Left hindlimb (tissue), 1 donor: ENCODE results near the gene GTSE1.

Source experiments
- DNase-seq: peaks from one replicate; pipeline ENCODE4 v3.0.0-alpha.2; 2018

GTSE1 gene

DNA sequence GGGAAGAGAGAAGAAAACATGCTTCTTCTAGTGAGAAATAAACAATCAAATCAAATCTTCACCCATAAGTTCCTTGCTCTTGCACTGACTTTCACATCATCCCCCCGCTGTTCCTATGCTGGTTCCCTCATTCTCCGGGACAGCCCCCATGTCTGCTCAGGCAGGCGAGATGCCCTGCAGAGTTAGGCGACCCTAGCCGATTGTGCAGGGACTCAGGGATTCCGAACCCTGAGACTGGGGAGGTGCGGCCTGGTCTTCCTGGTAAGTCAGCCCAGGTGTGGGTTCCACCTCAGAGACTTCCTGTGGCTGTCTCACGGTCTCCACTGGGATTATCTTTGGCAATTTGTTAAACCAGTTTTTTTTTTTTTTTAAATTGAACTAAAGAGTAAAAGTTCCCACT is 22.3 kb upstream of the GTSE1 start:
- DNase-seq: no peak

DNA sequence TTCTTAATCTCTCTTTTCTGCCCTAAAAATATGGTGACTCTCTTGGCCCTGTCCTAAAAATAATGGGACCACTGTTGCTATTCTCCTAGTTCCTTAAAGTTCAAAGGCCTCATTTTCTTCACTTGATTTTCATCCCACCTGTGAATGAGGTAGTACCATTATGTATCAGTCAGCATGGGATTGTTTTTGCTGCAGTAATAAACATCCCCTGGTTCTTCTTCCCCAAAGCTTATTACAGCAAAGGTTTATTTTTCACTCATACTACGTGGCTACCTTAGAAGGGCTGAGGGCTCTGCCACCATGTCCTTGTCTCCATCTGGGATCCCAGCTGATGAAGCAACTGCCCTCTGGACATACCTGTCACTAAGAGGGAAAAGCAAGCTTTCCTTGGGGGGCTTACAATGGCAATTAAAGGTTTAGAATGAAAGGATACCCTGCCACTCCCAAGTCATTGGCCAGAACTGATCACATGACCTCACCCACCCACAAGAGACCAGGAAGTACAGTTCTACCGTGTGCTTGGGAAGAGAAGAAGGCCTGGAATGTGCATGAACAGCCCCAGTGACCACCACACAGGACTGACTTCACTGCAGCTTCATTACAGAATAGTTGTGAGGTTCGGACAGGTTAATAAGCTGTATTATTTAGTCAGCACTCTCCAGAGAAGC is 21.1 kb upstream of the GTSE1 start:
- no peak for DNase-seq

DNA sequence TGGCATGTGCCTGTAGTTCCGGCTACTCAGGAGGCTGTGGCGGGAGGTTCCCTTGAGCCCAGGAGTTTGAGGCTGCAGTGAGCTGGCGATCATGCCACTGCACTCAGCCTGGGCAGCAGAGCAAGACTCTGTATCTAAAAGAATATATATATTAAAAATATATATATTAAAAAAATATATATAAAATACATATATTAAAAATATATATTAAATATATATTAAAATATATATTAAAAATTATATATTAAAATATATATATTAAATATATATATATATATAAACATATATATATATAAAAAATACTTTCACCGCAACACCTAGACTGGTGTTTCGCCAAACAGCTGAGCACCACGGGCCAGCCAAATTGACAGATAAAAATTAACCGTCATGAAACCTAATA is 20.1 kb upstream of the GTSE1 start:
- DNase-seq: no peak

DNA sequence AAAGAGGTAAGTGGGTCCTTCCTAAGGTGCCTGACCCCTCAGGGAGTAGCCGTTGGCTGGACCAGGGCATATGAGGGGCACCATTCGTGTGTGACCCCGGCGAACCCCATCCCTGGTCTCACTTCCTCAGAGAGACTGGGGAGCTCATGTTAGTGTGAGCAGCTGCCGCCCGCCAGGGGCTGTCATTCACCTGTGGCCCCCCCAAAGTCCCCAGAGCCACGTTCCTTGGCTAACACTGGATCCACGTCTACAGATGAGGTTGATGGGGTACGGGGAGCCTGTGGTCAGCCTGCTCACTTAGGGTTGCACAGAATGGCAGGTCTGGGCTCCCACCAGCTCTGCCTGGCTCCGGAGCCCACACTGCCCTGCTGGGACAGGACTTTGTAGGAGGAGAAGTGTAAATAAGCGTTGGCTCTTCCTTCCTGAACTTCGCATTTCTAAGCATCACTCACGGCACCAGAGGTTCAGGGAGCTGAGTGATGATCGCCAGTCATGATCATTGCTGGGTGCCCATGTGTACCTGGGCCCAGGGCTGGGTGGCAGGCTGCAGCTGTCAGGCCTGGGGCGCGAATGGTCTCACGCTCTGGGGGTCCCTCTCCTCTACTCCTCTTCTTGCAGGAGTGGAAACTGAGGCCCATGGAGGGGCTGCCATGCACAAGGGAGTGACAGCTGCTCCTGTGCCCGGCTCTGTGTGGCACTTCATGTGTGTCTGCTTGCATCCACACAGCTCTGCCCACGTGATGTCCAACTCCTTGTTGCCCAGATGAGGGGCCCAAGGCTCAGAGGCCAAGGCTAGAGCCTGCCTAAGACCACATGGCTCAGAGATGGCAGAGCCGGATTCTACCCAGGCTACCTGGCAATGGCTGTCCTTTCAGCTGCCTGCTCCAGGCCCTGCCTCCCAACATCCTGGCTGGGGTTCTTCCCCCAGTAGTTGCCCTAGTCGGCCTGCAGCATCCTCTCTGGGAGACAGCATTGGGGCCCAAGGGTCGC is 17.7 kb upstream of the GTSE1 start:
- DNase-seq: no peak

DNA sequence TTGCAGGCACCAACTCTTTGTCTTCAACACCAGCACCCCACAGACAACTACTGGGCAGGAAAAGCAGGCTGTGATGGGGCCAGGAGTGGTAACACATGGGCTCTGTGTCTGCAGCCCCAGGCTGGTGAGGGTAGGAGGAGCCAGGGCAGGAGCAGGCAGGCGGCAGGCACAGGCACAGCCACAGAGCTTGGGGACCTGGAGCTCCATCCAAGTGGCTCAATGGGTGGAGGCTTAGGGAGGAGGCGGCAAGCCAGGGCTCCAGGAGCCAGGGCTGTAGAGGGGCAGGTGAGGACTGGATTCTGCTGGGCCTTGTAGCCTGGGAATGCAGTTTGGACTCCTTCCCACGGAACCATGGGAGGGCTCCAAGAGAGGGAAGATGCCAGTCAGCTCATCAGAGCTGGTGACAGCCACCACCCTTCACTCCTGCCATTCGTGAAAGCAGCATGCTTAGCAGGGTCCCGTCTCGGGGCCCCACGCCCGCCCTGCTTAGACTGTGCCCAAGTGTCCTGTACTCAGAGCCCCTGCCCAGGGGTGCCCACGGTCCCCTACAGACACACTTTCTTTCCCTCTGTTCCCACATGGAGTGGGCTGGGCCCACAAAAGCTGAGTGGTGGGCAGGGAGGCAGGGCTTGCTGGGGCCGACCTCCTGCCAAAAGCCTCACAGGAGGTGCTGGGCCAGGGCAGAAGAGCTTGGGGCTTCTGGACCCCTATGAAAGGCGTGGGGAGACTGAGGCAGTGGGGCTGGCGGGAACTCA is 16.4 kb upstream of the GTSE1 start:
- DNase-seq: no peak

DNA sequence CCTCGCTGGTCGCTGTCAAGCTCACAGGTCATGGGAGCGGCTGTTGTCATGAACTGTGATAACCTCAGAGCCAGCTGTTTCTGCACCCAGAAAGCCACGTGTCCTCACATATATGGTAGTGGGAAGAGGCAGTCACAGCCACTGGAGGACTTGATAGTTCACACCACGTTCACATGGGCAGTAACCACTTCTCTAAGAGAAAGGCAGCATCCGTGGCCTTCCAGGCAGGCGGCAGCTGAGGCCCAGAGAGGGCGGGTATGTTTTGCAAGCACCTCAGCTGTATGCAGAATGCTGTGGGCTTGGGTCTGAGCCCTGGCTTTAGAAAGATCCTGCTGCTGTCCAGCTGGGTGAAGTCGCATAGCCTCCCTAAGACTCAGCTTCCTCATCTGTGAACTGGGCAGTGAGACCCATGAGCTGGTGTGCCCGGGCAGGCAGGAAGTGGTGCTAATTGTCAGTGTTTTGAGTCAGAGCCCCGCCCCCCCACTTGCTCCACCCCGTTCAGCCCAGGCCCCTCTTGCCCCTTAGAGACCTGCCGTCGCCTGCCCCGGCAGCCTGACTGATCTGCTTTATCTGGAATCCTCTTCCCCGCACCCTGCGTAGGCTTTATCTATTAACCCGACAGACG is 15.6 kb upstream of the GTSE1 start:
- no peak for DNase-seq

DNA sequence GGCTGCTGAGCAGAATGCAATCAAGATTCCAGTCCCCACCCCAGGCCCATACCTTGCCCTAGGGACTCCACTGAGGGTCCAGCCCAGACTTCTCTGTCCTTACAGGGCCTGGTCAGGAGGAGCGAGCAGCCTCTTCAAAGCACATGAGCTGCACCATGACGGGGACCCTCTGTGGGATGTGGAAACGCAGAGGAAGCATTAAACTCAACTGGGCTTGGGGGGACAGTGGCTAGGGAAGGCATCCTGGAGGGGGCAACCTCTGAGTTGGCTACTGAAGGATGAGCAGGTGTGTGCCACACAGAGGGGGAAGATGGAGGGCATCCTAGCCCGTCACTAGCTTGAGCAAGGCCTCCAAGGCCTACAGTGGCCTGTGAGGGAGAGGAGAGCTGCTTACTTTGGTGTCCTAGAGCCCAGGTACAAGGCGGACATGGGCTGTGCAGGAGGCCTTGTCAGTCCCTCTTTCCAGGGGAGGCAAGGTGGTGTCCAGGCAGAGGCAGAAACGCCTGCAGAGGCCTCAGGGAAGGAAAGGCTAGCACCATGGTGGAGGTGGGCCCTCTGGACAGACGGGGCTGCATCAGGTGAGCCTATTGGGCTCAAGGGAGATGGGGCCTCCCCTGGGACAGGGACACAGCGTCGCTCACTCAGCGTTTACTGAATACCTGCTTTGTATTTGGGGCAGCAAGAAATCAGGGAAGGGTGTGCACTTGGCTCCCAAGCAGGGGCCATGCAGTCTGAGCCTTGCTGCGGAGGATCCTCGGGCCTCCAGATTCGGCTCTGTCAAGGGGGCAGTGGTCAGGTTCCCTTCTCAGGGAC is 14.6 kb upstream of the GTSE1 start:
- DNase-seq: no peak

DNA sequence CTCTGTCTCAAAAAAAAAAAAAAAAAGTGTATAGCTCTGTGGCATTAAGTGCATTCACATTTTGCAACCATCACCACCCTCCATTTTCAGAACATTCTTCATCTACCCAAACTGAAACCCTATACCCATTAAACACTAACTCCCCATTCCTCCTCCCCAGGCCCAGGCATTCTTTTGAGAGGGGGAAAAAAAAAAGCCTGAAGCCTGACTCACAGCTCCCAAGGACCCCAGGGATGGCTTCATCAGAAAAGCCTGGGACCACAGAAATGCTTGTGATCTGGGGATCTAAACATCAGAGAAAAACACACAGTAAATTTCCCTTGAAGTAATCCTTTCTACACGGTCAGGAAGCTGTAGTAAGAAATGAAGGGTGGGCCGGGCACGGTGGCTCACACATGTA is 10.7 kb upstream of the GTSE1 start:
- no peak for DNase-seq

DNA sequence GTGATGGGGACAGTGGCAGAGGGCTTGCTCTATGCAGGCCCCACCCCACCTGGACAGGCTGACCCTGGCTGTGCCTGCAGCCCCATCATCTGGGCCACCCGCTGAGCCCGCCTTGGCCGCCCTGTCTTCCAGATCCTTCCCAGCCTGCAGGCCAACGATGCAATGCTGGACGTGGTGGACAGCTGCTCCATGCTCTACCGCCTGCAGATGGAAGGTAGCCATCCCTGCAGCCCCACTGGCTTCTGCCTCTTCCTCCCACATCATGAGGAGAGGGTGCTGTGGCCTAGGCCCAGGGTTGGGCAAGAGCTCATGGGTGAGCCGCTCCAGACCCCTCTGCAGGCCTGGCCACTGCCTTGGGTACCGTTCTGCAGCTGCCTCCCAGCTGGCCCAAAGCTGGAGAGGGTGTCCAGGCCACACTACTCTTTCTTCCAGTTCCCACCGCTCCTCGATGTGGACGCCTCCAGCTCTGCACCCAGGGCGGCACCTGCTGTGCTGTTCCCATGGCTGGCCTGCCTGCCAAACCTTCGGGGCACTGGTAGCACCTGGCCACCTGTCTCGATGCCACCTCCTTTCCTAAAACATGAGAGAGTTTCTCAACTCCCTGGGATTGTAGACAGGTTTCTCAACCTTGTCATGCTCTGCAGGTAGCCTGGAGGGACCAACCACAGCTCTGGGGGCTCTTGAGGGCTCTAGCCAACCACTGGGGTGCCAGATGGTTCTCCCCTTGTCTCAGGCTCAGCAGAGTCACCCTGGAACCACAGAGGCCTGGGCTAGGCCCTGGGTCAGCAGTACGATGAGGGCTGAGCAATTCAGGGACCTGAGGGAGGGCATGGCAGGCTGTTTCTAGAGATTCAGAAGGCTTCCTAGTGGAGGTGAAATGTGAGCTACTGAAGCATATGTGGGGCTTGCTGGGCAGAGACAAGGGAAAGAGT is 9.5 kb upstream of the GTSE1 start:
- no peak for DNase-seq

DNA sequence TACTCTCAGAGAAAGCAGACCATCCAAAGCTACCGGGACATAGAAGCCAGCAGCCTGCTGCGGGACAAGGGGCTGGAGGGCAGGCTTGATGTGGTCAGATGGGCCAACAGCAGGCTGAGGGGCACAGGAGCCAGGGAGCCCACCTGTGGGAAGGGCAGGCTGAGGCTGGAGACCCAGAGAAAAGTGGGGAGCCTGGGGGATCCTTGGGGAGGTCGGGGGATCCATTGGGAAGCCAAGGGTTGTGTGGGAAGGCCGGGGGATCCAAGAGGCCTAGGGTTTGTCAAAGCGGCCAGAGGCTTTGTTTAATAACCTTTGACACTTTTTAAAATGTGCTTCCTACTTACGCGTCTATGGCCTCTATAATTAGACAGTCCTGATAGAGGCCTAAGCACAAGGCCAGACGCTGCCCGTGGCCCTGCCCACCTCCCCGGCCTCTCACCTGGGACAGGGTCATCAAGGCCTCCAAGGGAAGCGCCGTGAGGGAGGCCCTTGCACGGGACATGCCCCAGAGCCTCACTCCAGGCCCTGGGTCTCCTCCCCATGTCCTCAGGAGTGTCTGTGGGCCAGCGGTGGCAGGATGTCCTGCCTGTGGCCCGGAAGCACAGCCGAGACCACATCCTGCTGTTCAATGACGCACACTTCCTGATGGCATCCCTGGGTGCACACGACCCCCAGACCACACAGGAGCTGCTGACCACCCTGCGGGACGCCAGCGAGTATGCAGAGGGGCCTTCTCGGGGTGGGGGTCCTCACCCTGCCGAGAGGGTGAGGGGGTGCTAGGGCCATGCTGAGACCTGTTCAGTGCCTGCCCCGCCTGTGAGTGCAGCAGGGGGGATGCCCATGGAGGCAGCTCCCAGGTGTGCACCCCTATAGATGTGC is 8.6 kb upstream of the GTSE1 start:
- no peak for DNase-seq

DNA sequence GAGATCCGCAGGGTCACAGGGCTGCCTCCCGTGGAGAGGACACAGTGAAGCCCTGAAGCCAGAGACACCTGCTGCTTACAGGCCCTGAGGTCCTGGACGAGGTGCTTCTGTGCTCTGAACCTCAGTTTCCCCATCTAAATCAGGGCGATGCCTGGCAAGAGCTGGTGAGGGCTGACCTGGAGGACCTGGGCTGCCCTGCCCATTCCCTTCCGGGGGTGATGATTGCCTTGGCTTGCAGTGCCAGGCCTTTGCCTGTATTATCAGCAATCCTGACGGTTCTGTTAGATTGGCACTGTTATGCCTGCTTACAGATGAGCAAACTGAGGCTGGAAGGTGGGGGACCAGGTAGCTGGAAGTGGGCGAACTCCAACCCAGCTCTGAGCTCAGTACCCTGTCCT is 7.8 kb upstream of the GTSE1 start:
- DNase-seq: no peak

DNA sequence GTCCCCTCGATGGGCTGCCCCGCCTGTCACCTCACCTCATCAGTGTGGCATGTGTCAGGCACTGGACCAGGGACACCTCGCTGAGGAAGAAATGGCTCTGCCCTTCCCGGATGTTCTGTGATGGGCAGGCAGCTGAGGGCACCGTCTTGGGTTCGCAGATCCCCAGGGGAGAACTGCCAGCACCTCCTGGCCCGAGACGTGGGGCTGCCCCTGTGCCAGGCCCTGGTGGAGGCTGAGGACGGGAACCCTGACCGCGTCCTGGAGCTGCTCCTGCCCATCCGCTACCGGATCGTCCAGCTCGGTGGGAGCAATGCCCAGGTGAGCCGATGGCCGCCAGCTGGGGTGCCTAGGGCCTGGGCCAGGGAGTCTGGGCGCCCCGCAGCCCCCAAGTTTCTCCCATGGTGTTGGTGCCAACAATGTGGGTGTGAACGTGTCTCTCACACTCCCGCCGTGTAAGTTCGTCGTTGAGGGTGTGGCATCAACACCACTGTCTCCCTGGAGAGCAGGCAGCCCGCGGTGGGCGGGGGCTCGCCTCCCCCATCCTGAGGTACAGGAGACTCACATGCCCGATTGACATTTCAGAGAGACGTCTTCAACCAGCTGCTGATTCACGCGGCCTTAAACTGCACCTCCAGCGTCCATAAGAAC is 7.3 kb upstream of the GTSE1 start:
- no peak for DNase-seq

DNA sequence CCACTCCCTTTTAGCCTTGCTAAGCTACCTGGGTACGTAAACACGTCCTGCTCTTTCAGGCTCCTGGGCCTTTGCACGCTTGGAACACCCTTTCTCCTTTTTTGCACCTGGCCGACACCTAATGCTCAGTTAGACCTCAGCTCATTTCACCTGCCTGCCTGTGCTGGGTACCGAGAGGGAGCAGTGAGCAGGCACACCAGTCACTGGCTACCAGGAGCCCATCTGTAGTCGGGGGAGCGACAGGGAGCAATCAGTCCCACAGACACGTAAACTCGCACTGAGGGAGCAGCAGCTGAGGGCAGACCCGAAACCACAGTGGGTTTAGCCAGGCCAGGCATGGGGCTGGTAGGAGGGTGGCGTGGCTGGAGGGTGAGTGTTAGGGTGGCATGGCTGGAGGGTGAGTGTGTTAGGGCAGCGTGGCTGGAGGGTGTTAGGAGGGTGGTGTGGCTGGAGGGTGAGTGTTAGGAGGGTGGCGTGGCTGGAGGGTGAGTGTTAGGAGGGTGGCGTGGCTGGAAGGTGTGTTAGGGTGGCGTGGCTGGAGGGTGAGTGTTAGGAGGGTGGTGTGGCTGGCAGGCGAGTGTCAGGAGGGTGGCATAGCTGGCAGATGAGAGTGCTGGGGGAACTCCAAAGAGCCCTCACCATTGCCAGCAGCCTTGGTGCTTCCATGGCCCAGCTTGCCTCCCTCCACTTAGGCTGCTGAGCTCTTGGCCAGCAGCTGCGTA is 6.4 kb upstream of the GTSE1 start:
- DNase-seq: no peak

DNA sequence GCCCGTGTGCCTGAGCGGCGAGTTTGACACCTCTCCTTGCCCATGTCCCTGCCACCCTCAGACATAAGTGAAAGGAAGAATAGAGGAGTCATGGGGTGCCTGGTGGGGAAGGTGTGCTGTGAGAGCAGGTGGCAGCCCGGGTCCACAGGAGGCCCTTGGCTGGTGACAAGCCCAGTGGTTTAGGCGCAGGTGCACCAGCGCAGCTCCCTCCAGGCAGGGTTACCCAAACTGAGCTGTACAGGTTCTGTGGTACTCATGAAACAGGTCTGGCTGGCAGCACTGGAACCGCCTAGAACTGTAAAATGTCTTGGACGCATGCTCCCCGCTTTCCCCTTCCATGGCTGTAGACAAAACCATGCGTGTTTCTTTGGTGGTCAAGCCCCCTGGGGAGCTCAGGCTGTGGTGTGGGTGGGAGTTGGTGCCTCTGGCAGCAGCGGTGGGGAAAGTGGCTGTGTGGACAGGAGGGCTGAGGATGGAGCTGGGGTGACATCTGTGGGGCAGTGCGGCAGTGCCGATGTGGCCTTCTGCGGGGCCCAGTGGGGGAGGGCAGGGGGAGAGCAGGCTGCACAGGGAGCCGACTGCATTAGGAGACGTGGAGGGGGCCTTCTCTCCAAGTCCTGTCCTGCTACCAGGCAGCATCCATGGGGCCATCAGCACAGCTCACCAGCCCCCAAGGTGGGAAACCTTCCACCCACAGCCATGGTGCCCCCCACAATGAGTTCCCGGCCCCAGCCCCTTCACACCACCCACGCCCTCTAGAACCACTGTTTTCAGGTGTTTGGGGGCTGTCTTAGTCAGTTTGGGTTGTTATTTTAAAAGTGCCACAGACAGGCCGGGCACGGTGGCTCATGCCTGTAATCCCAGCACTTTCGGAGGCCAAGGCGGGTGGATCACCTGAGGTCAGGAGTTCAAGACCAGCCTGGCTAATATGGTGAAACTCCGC is 5.6 kb upstream of the GTSE1 start:
- no peak for DNase-seq

DNA sequence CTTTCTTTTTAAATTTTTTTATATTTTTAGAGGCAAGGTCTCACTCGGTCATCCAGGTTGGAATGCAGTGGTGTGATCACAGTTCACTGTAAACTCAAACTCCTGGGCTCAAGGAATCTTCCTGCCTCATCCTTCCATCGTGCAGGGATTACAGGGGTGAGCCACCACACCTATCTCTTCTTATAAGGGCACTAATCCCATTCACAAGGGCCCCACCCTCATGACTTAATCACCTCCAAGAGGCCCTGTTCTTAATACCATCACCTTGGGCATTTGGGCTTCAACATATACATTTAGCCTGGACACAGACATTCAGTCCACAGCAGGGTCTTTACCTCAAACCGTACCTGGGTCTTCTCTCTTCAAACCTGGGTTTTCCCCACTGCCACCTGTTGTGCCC is 4.5 kb upstream of the GTSE1 start:
- no peak for DNase-seq

DNA sequence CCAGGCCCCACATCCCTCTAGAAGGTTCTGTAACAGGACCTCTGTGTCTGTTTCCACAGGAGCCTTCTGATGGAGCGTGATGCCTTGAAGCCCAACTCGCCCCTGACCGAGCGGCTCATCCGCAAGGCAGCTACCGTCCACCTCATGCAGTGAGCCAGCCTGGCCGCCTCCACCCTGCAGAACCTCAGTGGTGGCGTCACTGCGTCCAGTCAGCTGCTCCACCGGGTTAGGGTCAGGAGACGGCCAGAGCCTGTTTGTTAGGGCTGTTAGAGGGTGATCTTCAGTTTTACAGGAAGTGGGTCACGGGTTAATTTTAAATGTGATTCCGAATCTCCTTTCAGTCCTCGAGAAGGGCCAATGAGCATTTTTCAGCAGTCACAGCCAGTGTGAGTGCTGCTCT is 3.9 kb upstream of the GTSE1 start:
- DNase-seq: no peak

DNA sequence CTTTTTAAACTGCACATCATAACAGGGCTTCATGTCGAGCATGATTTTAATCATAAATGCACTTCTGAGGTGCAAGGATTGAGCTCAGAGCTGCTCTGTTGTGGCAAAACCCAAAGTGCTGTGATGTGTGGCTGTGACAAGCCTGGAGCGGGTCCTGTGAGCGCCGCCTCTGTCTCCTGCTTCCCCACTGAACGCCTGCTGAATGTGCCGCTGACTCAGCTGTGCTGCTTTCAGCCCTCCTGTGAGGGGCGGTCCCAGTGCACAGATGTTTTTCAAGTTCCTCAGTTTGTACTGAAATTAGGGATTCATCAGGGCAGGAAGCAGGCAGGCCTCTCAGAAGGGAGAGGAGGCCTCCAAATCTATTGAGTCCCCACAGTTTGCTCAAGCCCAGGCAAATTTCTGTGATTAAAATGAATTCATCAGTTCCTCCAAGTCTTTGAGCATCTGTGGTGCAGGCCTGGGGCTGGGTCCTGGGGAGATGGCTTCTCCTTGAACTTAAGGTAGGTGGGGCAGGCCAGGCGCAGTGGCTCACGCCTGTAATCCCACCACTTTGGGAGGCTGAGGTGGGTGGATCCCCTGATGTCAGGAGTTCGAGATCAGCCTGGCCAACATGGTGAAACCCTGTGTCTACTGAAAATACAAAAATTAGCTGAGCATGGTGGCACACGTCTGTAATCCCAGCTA is 3.0 kb upstream of the GTSE1 start:
- DNase-seq: peak; percentile 59
